Esophagus muscularis mucosa (tissue), 4 donors: ENCODE results near the gene MPP3.

Source experiments
- CTCF ChIP-seq, 3 experiments: fragments of 200-600 bp in 2 of 3; fragments of 450-650 bp in 1 of 3; sonication (generic) in 2 of 3; IDR thresholded peaks; one replicate each; pipeline ENCODE4 v1.5.1; 2017 to 2019; ENCODE audit warnings: antibody characterized with exemption in 3 of 3, mild to moderate bottlenecking in 2 of 3, moderate library complexity in 1 of 3
- EP300 ChIP-seq: sonication (generic); formaldehyde crosslinking; IDR thresholded peaks from one replicate; pipeline ENCODE4 v1.6.1; 2017; ENCODE audit warnings: antibody characterized with exemption
- POLR2A ChIP-seq: fragments of 450-650 bp; IDR thresholded peaks from one replicate; pipeline ENCODE4 v1.6.1; 2017; ENCODE audit warnings: antibody characterized with exemption, moderate library complexity, mild to moderate bottlenecking, low read depth

DNA sequence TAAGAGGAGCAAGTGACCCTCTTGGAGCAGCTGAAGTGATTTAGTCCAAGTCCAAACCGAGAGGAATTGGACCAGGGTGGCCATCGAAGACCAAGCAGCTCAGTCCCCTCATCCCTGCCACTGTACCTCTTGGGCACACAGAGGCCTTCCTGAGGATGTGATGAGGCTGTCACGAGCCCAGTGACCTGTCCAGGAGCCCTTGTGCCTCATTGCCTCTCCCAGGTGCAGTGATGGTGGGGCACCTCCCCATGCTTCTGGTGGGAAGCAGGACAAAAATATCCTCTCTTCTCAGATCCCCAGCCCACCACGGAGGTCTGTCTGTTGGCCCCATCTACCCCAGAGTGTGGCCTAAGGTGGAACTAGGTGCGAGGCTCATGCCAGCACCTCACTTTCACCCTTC is 11.3 kb upstream of the MPP3 start:
- TF ChIP-seq CTCF (IDR thresholded peaks at IDR 0.05) = no peak
- TF ChIP-seq EP300 = no peak
- no peak for TF ChIP-seq POLR2A
